Anterior cingulate cortex (tissue), 58 donors: ENCODE data around the gene GPR155.
A peak's percentile ranks its signal among the peaks of the same experiment; 100 is the strongest.
"Not testable (repeated sequence)": the region's sequence is repeated elsewhere in the genome, so short reads cannot be mapped to it uniquely, and the experiment has no call there.

Source experiments
- DNase-seq, 58 donors: peaks; one replicate each; lab custom pipeline; 2025; lab: John Stamatoyannopoulos, UW

Gene GPR155

GRCh38 chr2:174444761-174445160, 42.1 kb downstream of the GPR155 start:
- DNase-seq, result no peak

- DNase-seq, result no peak
Observed at GRCh38 chr2:174442546-174443510, 44.0 kb downstream of the GPR155 start.

GRCh38 chr2:174439950-174440349, 46.9 kb downstream of the GPR155 start:
- no peak for DNase-seq

GRCh38 chr2:174439323-174439722, 47.5 kb downstream of the GPR155 start:
- no peak for DNase-seq

GRCh38 chr2:174438146-174438886, 48.5 kb downstream of the GPR155 start:
- peak; percentile 7 to 94 (median 78) for DNase-seq

GRCh38 chr2:174436351-174436750, 50.5 kb downstream of the GPR155 start:
- no peak for DNase-seq

- DNase-seq, result no peak
Observed at GRCh38 chr2:174431902-174432301, 54.9 kb downstream of the GPR155 start.

- DNase-seq, result no peak
Observed at GRCh38 chr2:174430066-174430465, 56.8 kb downstream of the GPR155 start.

- no peak for DNase-seq
Observed at GRCh38 chr2:174428214-174428613, 58.6 kb downstream of the GPR155 start.

- DNase-seq, result no peak
Observed at GRCh38 chr2:174412256-174412655, 74.6 kb downstream of the GPR155 start.

GRCh38 chr2:174410039-174410438, 76.8 kb downstream of the GPR155 start:
- DNase-seq, result not testable (repeated sequence)

- DNase-seq, result no peak
Observed at GRCh38 chr2:174403628-174404027, 83.2 kb downstream of the GPR155 start.

- DNase-seq, result no peak
Observed at GRCh38 chr2:174400853-174401252, 86.0 kb downstream of the GPR155 start.

GRCh38 chr2:174399171-174399570, 87.7 kb downstream of the GPR155 start:
- no peak for DNase-seq

- DNase-seq, result no peak
Observed at GRCh38 chr2:174397773-174398172, 89.1 kb downstream of the GPR155 start.

- DNase-seq, result peak in 1 of 58 donors; percentile 37
Observed at GRCh38 chr2:174395969-174396630, 90.7 kb downstream of the GPR155 start.

GRCh38 chr2:174395284-174395968, 91.4 kb downstream of the GPR155 start, which contains the start of gene SCRN3:
TSS of gene SCRN3 (plus strand) at chr2:174395730. CDS start at chr2:174398284, 2,554 bp downstream.
- peak; percentile 16 to 91 (median 76) for DNase-seq

GRCh38 chr2:174392706-174393105, 94.1 kb downstream of the GPR155 start:
- no peak for DNase-seq

GRCh38 chr2:174390303-174390702, 96.5 kb downstream of the GPR155 start:
- not testable (repeated sequence) for DNase-seq

GRCh38 chr2:174389542-174389941, 97.3 kb downstream of the GPR155 start:
- no peak for DNase-seq
